OCI-LY1 (cell line): ENCODE measurements around the gene ERCC6L.

Experiments
- H2AFZ ChIP-seq: fragments of 200-600 bp; sonication (generic), shearing (Covaris generic); 2 replicates; pipeline ENCODE4 v1.6.0; 2014; ENCODE audit warnings: antibody characterized with exemption, mild to moderate bottlenecking, low read length
- H3F3A ChIP-seq: fragments of 200-600 bp; sonication (generic), shearing (Covaris generic); 2 replicates; pipeline ENCODE4 v1.6.0; 2014; ENCODE audit warnings: mild to moderate bottlenecking, antibody characterized with exemption, low read length, moderate library complexity; ENCODE audit not compliant: insufficient read depth
- H3K27ac ChIP-seq: fragments of 200-600 bp; sonication (generic); 2 replicates; pipeline ENCODE4 v1.5.1; 2014; ENCODE audit warnings: low read length, mixed run types, mild to moderate bottlenecking, low read depth; ENCODE audit not compliant: poor library complexity, severe bottlenecking
- H3K27me3 ChIP-seq: fragments of 200-600 bp; sonication (generic); 2 replicates; pipeline ENCODE4 v1.6.0; 2014; ENCODE audit warnings: antibody characterized with exemption, mild to moderate bottlenecking, low read length, moderate library complexity; ENCODE audit not compliant: insufficient read depth
- H3K36me3 ChIP-seq: fragments of 200-600 bp; sonication (generic); 2 replicates; pipeline ENCODE4 v1.6.1; 2014; ENCODE audit warnings: mild to moderate bottlenecking, antibody characterized with exemption, low read length, moderate library complexity, mixed read lengths; ENCODE audit not compliant: insufficient read depth
- H3K4me1 ChIP-seq: fragments of 200-600 bp; sonication (generic); 2 replicates; pipeline ENCODE4 v1.5.1; 2014; ENCODE audit warnings: mild to moderate bottlenecking, low read length, moderate library complexity; ENCODE audit not compliant: insufficient read depth, severe bottlenecking
- H3K4me2 ChIP-seq: fragments of 200-600 bp; sonication (generic), shearing (Covaris generic); 2 replicates; pipeline ENCODE4 v1.6.1; 2014; ENCODE audit warnings: low read length
- H3K4me3 ChIP-seq: fragments of 200-600 bp; sonication (generic); 2 replicates; pipeline ENCODE4 v1.5.1; 2014; ENCODE audit warnings: low read length, low read depth, mild to moderate bottlenecking, mixed read lengths; ENCODE audit not compliant: poor library complexity, severe bottlenecking
- H3K79me2 ChIP-seq: fragments of 200-600 bp; shearing (Covaris generic); 2 replicates; pipeline ENCODE4 v1.6.1; 2016; ENCODE audit warnings: mixed run types, low read length, mixed read lengths; ENCODE audit not compliant: insufficient read depth
- H3K9ac ChIP-seq: fragments of 200-600 bp; sonication (generic), shearing (Covaris generic); 2 replicates; pipeline ENCODE4 v1.6.1; 2014; ENCODE audit warnings: mild to moderate bottlenecking, low read length, mixed read lengths
- H3K9me2 ChIP-seq: fragments of 200-600 bp; sonication (generic), shearing (Covaris generic); 2 replicates; pipeline ENCODE4 v1.6.1; 2014; ENCODE audit warnings: low read depth, mild to moderate bottlenecking, low read length, mixed read lengths
- H3K9me3 ChIP-seq: fragments of 200-600 bp; shearing (Covaris generic); 2 replicates; pipeline ENCODE4 v1.6.1; 2014; ENCODE audit warnings: low read length, mixed read lengths
- H4K20me1 ChIP-seq: fragments of 200-600 bp; sonication (generic), shearing (Covaris generic); 2 replicates; pipeline ENCODE4 v1.6.0; 2016; ENCODE audit warnings: mild to moderate bottlenecking, low read length; ENCODE audit not compliant: insufficient read depth
- EZH2 ChIP-seq: fragments of 200-600 bp; sonication (generic), shearing (Covaris generic); IDR thresholded peaks from 2 replicates; pipeline ENCODE4 v1.8.0; 2017; ENCODE audit warnings: borderline replicate concordance, mixed run types, mild to moderate bottlenecking, antibody characterized with exemption, low read length, moderate library complexity, mixed read lengths
- TF ChIP-seq, protein P1 (sequence below): fragments of 200-600 bp; sonication (generic), shearing (Covaris generic); IDR thresholded peaks from 2 replicates; pipeline ENCODE4 v1.5.1; 2017; ENCODE audit warnings: mild to moderate bottlenecking, antibody characterized with exemption, low read length, moderate library complexity, mixed read lengths

Gene ERCC6L

DNA sequence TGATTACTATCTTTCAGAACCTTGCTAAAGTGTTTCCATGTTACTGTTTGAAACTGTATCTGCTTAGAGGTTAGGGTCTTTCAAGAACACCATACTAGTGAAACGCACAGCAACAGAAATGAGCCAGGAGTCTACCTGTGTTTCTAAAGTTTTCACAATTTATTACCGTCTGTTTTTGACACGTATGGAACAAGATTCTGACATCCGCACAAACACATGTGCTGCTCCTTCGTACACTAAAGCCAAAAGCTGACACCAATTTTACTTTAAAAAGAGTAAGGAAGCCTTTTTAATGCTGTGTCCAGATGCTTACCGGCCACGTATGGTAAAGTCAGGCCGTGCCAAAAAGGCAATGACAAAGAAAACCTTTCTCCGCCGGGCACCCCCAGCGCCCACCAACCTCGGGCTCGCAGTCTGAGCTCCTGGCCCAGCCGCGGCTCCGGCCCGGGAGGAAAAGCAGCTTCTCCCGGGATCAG is 37.7 kb upstream of the ERCC6L start:
- H3K4me3 ChIP-seq = peak overlapping the region; percentile 99
- H3K9me3 ChIP-seq = no peaks in the 10 kb centered on the region
- H3K36me3 ChIP-seq = peaks cover 53% of the 10 kb centered on the region
- H3F3A ChIP-seq = no peaks in the 10 kb centered on the region
- H3K27ac ChIP-seq = peak overlapping the region; percentile 78
- H3K79me2 ChIP-seq = peaks cover 12% of the 10 kb centered on the region
- peaks cover 24% of the 10 kb centered on the region for H3K4me1 ChIP-seq
- peak overlapping the region; percentile 99 for H3K9ac ChIP-seq
- H3K9me2 ChIP-seq = no peaks in the 10 kb centered on the region
- H3K27me3 ChIP-seq = no peaks in the 10 kb centered on the region
- TF ChIP-seq, protein P1, sequence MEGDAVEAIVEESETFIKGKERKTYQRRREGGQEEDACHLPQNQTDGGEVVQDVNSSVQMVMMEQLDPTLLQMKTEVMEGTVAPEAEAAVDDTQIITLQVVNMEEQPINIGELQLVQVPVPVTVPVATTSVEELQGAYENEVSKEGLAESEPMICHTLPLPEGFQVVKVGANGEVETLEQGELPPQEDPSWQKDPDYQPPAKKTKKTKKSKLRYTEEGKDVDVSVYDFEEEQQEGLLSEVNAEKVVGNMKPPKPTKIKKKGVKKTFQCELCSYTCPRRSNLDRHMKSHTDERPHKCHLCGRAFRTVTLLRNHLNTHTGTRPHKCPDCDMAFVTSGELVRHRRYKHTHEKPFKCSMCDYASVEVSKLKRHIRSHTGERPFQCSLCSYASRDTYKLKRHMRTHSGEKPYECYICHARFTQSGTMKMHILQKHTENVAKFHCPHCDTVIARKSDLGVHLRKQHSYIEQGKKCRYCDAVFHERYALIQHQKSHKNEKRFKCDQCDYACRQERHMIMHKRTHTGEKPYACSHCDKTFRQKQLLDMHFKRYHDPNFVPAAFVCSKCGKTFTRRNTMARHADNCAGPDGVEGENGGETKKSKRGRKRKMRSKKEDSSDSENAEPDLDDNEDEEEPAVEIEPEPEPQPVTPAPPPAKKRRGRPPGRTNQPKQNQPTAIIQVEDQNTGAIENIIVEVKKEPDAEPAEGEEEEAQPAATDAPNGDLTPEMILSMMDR = no peak
- no peak for TF ChIP-seq EZH2
- H3K4me2 ChIP-seq = peak overlapping the region; percentile 77
- H4K20me1 ChIP-seq = no peaks in the 10 kb centered on the region
- no peak overlapping the region for H2AFZ ChIP-seq

DNA sequence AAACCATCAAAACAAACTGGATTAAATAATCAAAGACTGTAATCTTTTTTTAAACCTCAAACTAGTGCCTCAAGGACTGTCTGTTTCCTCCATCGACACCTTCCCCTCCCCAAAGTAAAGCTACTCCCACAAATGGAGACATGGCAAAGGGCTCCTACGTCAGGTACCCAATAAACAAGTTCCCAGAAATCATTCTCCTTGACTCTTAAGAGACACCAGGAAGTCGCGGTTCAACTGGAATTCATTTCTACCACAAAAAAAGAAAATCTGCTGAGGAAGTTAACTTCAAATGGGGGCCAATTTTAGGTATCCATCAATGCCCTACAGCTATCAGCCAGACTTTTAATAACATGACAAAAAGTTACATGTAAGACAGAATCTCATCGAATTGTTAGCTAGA is 35.7 kb upstream of the ERCC6L start:
- Histone ChIP-seq H3K36me3 (peaks cover 71% of the 10 kb centered on the region), H3K9me2 (no peaks in the 10 kb centered on the region), H3K27ac (no peak overlapping the region), H3K9me3 (no peaks in the 10 kb centered on the region), H3K9ac (no peak overlapping the region), H3K79me2 (peaks cover 12% of the 10 kb centered on the region), H3K4me3 (peak overlapping the region; percentile 99), H3K27me3 (no peaks in the 10 kb centered on the region), H2AFZ (no peak overlapping the region), H3K4me2 (peak overlapping the region; percentile 77; the same call in 1 of the 2 replicates), H3F3A (no peaks in the 10 kb centered on the region), H3K4me1 (peaks cover 24% of the 10 kb centered on the region), H4K20me1 (no peaks in the 10 kb centered on the region)
- TF ChIP-seq, protein P1 = no peak
- no peak for TF ChIP-seq EZH2

DNA sequence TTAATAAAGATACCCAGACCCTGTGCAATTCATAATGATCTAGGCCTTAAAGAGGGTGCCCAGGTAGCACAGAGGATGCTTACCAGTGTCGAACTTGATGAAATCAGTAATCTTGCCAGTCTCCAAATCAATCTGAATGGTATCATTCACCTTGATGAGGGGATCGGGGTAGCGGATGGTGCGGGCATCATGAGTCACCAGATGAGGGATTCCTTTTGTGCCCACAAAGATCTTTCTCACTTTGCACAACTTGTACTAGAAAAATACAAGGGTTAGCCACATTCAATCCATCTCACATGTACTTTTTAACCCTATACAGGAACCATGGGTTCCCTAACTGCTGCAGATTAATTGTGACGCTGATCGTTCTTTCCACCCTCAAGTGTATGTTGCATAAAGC is 34.9 kb upstream of the ERCC6L start:
- Histone ChIP-seq H3K4me3 (no peak overlapping the region), H3K79me2 (peaks cover 12% of the 10 kb centered on the region), H3K9me3 (no peaks in the 10 kb centered on the region), H4K20me1 (no peaks in the 10 kb centered on the region), H3F3A (no peaks in the 10 kb centered on the region), H3K27ac (no peak overlapping the region), H3K27me3 (no peaks in the 10 kb centered on the region), H3K9me2 (no peaks in the 10 kb centered on the region), H3K36me3 (peaks cover 78% of the 10 kb centered on the region), H2AFZ (no peak overlapping the region), H3K4me2 (no peak overlapping the region), H3K9ac (no peak overlapping the region), H3K4me1 (peaks cover 24% of the 10 kb centered on the region)
- no peak for TF ChIP-seq EZH2

DNA sequence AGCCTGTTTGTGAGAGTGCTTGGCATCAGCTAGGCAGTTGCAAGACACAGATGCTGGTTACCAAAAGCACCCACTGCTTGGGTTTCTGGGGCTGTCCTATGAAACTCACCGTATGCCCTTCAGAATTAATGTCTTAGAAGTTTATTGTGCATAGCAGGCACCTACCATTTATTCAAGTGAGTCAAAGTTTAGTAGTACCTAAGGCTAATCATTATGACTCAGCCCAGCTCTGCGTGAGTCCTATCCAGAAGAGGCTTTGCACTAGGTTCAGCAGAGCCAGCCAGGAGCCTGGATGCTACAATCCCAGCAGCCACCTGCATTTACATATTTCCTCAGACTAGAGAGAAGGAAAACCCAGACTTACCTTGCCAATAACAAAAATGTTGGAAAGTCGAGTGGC is 34.0 kb upstream of the ERCC6L start:
- Histone ChIP-seq H3K27ac (no peak overlapping the region), H3K4me1 (peaks cover 24% of the 10 kb centered on the region), H4K20me1 (no peaks in the 10 kb centered on the region), H3K79me2 (peaks cover 12% of the 10 kb centered on the region), H3K36me3 (peaks cover 87% of the 10 kb centered on the region), H3F3A (no peaks in the 10 kb centered on the region), H3K27me3 (no peaks in the 10 kb centered on the region), H2AFZ (no peak overlapping the region), H3K9me3 (no peaks in the 10 kb centered on the region), H3K9ac (no peak overlapping the region), H3K4me2 (no peak overlapping the region), H3K9me2 (no peaks in the 10 kb centered on the region), H3K4me3 (no peak overlapping the region)
- no peak for TF ChIP-seq EZH2
- TF ChIP-seq, protein P1 = no peak
